A549 (cell line): ENCODE data around the gene MCTP2.

Experiments used
- CBX8 ChIP-seq: fragments of 200-600 bp; sonication (generic); IDR thresholded peaks from 2 replicates; pipeline ENCODE4 v1.6.1; 2016
- CTCF ChIP-seq: fragments of >200 bp; sonication (Bioruptor Twin); formaldehyde crosslinking; IDR thresholded peaks from 3 replicates; pipeline ENCODE4 v1.5.1; 2016
- ESRRA ChIP-seq: fragments of 150-350 bp; IDR thresholded peaks from 2 replicates; pipeline ENCODE4 v1.6.1; 2014; ENCODE audit warnings: mild to moderate bottlenecking, low read length, borderline replicate concordance
- MAFK ChIP-seq: fragments of 450-650 bp; IDR thresholded peaks from 2 replicates; pipeline ENCODE4 v1.6.1; 2014; ENCODE audit not compliant: partially characterized antibody
- POLR2A ChIP-seq: IDR thresholded peaks from 2 replicates; pipeline ENCODE4 v1.6.1; 2012; ENCODE audit warnings: mild to moderate bottlenecking, low read length

GRCh38 chr15:94305133-94305532 lies 73.8 kb downstream of the MCTP2 start:
- TF ChIP-seq ESRRA (no peak), CTCF (no peak), POLR2A (no peak), MAFK (no peak), CBX8 (no peak)
